Activated CD8-positive, alpha-beta memory T cell treated with anti-CD3 and anti-CD28 coated beads, Interleukin-2, amount 50 U/mL, for 24 hours (primary cell): ENCODE data around the gene RPE65.
"Not testable (repeated sequence)": the region's sequence is repeated elsewhere in the genome, so short reads cannot be mapped to it uniquely, and the experiment has no call there.

Experiments
- DNase-seq: peaks from one replicate; pipeline ENCODE4 v3.0.0-alpha.2; 2020; ENCODE audit errors: extremely low read depth

RPE65 gene

DNA sequence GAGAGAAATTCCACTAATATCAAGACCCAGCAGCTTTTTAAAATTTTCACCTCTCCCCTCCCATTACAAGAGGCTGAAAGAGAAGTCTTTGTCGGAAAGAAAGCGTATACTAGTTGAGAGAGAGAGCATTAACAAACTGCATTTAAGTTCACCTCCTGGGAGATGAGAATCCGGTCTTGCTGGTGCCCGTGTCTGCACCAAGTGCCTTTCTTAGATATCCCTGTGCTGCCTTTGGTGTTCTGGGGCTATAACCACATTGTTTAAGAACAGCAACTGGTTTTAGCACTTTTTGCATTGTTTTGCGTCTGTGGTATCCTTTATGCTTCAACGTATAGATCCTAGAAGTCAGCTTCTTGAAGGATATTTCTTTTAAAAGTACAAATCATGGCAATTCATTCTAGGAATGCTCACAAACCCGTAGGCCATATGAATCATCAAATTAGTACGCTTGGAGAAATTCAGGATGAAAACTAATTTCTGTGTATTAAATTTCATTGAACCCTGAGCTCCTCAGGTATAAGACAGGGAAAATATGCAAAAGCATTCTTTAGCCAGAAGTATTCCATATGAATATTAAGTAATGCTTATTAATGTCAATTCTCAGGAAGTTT, 3.4 kb upstream of the RPE65 start:
- DNase-seq: no peak

- no peak for DNase-seq
These were observed 1.4 kb downstream of the RPE65 start for GRCh38 chr1:68448365-68448764.

- no peak for DNase-seq
These were observed 4.0 kb downstream of the RPE65 start for GRCh38 chr1:68445709-68446108.

DNA sequence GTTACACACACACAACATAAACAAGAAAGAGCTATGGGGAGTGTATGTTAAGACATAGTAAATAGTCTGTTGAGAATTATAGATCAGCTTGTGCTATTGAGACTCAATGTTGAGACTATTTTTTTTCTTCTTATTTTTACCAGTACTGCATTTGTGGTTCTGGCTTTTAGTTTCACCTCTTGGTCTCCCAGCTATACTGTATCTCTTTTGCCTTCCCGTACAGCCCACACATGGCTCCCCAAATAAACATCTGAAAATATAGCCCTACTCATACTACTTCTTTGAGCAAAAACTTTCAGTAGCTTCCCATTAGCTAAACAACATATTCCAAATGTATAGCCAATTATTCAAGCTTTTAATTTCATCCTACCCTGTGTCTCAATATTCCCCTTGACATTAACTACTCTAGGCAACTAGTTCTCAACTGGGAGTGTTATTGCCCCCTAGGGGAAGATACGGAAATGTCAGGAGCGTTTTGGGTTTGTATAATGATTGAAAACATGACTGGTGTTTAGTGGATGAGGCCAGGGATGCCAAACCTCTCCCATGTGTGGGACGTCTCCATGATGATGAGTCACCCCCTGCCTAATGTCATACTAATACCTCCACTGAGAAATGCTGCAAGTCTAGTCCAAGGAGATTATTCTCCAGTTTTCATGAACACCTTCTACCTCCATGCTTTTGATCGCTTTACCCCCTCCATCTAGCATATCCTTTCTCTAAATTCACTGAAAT, 6.8 kb downstream of the RPE65 start:
- no peak for DNase-seq

DNA sequence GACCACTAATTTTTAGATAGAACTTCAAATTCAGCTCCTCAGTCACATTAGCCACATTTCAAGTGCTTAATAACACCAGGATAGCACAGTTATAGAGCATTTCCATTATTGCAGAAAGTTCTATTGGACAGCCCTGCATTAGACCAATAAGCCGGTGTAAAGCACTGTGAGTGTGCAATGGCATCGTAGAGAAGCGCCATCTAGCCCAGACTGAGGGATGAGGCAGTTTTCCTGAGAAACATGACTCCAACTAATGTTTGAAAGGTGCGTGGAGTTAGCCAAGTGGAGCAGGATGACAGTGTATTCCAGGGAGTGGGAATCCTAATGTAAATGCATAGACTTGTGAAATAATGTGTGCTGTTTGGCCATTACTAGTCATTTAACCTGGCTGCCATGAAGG, 7.7 kb downstream of the RPE65 start:
- DNase-seq: no peak

DNA sequence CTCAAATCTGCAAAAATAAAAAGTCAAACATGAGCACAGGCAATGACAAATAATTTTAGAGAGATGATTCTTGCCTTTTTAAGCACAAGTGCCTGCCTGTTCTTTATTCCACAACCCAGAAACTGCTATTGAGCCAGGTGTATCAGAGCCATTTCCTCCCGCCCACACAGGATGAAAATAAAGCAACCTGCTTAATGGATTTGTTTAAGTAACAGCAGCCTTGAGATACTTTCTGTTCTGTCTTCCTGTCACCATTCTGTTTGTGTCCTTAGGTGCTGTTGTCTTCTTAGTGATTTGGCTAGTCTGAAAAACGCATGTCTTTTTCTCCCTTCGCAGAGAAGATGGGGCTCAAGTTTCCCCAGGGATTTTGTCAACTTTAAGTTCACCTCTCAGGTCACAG, 11.4 kb downstream of the RPE65 start:
- DNase-seq: no peak

GRCh38 chr1:68433395-68433794, 16.4 kb downstream of the RPE65 start:
- DNase-seq: no peak

- no peak for DNase-seq
These were observed 18.7 kb downstream of the RPE65 start for GRCh38 chr1:68431076-68431475.

DNA sequence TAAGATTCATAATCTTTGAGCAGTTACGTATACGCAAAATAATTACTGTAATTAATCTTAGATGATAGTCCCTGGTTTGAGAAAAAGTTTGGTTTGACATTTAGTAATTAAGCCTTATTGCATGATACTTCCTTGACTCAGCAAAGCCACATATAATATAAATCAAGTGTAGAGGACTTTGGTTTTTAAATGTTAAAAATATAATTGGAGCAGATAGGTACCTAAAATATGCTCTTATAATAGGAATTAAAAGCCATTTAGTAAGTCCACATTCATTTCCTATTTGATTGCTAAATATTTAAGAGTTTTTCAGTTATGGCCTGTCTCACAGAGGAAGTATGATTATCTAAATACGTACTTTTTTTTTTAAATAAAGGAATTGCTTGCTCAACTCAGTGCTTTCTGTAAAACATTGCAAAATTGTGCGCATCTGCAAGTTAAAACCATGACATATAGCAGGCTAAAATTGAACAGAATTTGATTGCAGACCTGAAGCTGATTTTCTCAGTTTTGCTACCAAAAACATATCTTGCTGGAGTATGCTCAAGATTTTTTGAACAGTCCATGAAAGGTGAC, 20.4 kb downstream of the RPE65 start:
- no peak for DNase-seq

GRCh38 chr1:68426594-68426993, 23.2 kb downstream of the RPE65 start:
- no peak for DNase-seq

GRCh38 chr1:68421350-68421749, 28.4 kb downstream of the RPE65 start:
- DNase-seq: no peak

- DNase-seq: no peak
These were observed 40.3 kb downstream of the RPE65 start for GRCh38 chr1:68409426-68409825.

DNA sequence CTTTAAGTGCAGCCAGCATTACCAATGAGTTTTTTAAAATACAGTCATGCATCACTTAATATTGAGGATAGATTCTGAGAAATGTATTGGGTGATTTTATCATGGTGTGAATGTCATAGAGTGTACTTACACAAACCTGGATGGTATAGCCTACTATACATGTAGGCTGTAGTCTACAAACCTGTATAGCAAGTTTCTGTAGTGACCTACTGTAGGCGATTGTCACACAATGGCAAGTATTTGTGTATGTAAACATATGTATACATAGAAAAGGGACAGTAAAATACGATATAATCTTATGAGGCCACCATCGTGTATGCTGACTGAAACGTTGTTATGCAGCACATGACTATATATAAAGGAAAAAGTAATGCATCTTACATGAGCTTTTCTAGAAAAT, 48.2 kb downstream of the RPE65 start:
- DNase-seq: no peak

DNA sequence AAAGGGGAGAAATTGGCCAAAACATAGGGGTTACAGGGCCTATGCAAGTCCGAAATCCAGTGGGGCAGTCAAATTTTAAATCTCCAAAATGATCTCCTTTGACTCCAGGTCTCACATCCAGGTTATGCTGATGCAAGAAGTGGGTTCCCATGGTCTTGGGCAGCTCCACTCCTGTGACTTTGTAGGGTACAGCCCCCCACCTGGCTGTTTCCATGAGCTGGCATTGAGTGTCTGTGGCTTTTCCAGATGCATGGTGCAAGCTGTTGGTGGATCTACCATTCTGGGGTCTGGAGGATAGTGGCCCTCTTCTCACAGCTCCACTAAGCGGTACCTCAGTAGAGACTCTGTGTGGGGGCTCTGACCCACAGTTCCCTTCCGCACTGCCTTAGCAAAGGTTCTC, 54.2 kb downstream of the RPE65 start:
- DNase-seq: not testable (repeated sequence)

DNA sequence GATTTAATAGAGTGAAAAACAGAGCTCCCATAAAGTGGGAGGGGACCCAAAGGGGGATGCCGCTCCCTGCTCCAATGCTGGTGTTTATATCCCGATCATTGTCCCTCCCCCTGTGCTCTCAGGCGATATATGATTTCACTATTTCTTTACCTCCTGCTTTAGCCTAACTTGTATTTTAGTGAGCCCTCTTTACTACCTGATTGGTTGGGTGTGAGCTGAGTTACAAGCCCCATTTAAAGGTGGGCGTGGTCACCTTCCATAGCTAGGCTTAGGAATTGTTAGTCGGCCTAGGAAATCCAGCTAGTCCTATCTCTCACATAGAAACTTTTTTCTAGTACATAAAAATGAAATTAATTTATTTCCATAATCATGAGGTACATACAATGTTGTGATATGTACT, 57.3 kb downstream of the RPE65 start:
- not testable (repeated sequence) for DNase-seq

- DNase-seq: not testable (repeated sequence)
These were observed 63.8 kb downstream of the RPE65 start for GRCh38 chr1:68385798-68386524.

GRCh38 chr1:68384872-68385411, 64.8 kb downstream of the RPE65 start:
- no peak for DNase-seq

DNA sequence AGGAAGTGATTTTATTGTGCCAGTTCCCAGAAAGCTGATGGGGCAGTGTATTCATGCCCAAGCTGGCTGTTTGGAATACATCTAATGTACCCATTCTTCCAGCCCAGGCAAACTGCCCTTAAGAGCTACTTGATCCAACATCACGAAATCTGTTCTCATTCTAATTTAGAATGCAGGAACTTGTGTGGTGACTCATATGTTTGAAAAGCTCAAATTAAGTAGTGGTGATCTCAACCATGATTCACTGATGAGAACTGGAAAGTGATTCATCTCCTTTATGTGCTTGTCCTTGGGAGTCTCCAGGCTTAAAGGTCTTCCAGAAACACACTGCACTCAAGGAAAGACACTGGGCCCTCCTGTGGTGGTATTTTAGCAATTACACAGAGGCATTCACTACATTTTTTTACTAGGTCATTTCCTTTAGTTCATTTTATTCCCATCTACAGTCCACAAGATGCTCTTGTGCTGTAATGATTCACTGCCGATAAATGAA, 65.4 kb downstream of the RPE65 start:
- DNase-seq: no peak

GRCh38 chr1:68383092-68383491, 66.7 kb downstream of the RPE65 start:
- no peak for DNase-seq

DNA sequence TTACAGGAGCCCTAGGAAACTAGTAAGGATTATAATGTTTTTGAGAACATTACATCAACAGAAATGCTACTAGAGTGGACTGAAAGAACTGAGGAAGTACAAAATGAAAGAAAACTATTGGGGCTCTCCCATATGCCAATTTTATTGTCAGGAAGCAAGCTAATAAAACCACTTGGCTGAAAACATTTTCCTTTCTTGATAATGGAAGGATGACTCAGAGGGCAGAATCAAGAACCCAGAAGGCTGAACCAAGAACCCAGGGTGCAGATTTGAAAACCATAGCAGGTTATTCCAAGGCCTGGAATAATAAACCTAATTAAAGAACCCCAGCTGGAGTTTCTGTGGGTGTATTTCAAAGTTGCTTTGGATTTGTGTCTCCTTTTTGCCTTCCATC, 70.7 kb downstream of the RPE65 start:
- no peak for DNase-seq
